ENCODE results near the gene TTC16. TPM values are rescaled to one million over a fixed set of nuclear protein-coding genes. Genes with fewer than 3 reads are reported as not detected.

TTC16 gene
- total RNA-seq, 1 experiment from 2014 or later: not detected

DNA sequence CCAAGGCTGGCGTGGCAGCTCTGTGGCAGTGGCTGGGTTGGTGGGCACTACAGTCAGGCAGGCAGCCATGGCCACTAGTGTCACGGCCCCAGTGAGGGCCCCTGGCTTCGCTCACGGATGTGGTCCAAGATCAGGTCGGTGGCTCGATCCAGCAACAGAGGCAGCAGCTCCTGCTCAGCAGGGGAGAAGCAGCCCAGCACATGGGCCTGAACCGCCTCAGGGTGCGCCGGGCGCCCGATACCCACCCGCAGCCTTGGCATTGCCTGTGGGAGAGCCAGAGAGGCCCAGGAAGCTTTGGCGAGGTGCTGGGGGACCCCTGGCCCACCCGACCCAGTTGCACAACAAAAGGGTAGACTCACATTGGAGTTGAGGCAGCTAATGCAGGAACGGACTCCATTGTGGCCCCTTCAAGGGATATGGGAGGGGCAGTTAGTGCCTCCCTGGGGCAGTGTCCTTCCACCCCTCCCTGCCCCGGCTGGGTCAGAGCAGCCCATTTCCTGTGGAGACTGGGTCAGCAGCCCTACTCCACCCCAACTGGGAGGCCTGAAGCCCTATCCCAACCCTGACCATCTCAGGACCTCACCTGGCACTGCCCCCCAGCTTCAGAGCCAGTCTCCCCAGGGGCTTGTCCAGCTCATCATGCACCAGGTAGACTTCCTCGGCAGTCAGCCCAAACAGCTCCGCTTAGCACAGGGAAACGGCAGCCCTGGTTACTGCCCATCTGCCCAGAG, 1.7 kb upstream of the TTC16 start:
- no peak for DNase-seq (ENCODE audit: low read depth)
- in situ Hi-C loops (cut with HindIII; ENCODE audit: low pct_unique_long_range_greater_than_20kb, low sequenced_read_pairs): no loop called here

DNA sequence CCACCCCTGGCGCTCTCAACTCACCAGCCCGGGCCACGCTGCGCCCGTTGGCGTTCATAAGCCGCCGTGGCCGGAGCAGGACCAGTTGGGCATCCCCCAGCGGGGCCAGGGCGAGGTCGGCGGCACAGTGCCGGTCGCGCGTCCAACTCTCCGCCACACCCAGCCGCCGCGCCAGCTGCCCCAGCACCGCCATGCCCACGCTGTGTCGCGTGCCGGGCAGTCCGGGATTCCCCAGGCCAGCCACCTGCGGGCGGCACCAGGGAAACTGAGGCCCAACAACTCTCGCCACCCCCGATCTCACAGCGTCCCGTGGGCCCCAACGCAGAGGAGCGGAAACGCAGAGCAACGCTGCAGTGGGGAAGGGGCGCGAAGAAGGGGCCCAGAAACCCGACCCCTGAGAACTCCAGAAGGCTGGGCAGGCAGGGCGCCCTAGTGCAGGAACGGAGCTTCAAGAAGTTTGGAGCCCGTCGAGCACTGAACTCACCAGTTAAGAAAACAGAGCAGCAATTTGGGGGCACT, 869 bp upstream of the TTC16 start:
- DNase-seq (ENCODE audit: low read depth): no peak
- in situ Hi-C loops (cut with HindIII; ENCODE audit: low pct_unique_long_range_greater_than_20kb, low sequenced_read_pairs): no loop called here

DNA sequence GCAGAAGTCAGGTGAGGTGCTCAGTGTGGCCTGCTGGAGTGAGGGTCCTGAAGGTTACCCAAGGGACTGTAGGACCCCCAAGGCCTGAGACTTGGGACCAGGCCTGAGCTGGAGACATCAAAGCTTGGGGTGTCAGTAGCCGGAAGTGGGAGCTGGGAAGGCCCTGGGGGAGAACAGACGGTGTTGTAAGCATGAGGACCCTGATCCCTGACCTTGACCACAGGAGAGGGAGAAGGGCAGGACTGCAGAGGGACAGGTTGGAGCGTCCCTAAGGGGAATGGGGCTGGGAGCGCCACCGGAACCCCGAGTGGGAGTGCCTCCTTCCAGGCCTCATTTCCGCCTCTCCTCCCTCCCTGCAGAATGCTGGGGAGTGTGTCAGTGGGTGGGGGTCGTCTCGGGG, 533 bp downstream of the TTC16 start:
- in situ Hi-C loops (cut with HindIII; ENCODE audit: low pct_unique_long_range_greater_than_20kb, low sequenced_read_pairs): no loop called here
- no peak for DNase-seq (ENCODE audit: low read depth)

GRCh38 chr9:127717766-127718165, 1.9 kb downstream of the TTC16 start:
- in situ Hi-C loops (cut with HindIII; ENCODE audit: low pct_unique_long_range_greater_than_20kb, low sequenced_read_pairs): no loop called here
- DNase-seq (ENCODE audit: low read depth): no peak

DNA sequence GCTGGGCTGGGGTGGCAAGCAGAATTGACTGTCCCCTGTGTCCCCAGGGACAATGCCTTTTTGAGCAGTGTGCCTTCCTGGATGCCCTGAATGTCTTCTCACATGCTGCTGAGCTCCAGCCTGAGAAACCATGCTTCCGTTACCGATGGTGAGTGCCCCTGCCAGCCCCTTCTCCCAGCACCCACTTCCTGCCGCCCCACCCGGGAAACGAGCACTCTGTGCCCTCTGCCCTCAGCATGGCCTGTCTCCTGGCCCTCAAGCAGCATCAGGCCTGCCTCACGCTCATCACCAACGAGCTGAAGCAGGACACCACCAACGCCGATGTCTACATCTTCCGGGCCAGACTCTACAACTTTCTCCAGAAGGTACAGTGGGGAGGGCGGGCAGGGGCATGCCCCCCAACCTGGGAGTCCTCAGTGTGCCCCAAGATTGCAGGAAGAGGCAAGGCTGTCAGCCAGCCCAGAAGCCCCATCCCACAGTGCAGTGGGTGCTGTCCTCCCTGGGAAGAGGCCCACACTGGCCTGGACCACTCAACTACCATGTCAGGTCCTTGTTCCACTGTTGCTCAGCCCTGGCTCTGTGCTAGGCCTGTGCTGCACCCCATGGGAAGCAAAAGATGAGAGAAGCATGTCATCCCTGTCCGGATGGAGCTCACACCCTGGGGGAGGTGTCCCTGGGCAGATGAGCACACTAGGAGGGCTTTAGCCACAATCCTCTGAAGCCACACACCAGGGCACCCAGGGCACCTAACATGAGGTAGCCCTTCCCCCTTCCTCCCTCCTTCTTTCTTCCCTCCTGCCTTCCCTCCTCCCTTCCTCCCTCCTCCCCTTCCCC, 4.4 kb downstream of the TTC16 start:
- no peak for DNase-seq (ENCODE audit: low read depth)
- in situ Hi-C loops (cut with HindIII; ENCODE audit: low pct_unique_long_range_greater_than_20kb, low sequenced_read_pairs): no loop called here

DNA sequence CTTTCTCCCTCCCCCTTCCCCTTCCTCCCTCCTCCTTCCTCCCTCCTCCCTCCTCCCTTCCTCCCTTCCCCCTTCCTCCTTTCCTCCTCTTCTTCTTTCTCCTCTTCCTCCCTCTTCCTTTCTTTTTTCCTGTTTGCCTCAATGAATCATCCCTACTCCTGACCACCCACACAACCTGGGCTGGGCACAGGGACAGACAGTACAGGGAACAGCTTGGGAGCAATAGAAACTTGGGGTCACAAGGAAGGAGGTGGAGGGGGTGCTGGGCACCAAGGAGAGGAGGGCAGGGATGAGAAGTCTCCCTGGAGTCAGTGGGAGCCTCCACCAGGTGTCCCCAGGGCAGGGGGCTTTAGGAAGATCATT, 5.0 kb downstream of the TTC16 start:
- in situ Hi-C loops (cut with HindIII; ENCODE audit: low pct_unique_long_range_greater_than_20kb, low sequenced_read_pairs): no loop called here
- DNase-seq (ENCODE audit: low read depth): no peak

DNA sequence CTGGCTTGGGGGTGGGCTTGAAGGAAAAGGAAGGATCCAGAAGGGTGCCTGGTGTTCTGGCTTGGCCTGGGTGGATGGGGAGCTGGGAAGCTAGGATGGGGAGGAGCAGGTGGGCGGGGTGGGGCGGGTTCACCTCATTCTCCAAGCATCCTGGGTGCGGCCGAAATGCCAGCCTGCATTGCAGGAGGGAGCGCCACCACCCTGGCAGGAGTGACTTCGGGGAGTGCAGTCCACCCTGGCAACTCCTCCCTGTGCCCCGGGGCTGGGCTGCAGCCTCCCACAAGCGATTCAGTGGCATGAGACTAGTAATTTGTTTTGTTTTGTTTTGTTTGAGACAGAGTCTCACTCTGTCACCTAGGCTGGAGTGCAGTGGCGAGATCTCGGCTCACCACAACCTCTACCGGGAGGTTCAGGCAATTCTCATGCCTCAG, 5.5 kb downstream of the TTC16 start:
- peak; percentile 39 for DNase-seq (ENCODE audit: low read depth)
- in situ Hi-C loops (cut with HindIII; ENCODE audit: low pct_unique_long_range_greater_than_20kb, low sequenced_read_pairs): no loop called here

- DNase-seq (ENCODE audit: low read depth): no peak
- in situ Hi-C loops (cut with HindIII; ENCODE audit: low pct_unique_long_range_greater_than_20kb, low sequenced_read_pairs): no loop called here
These were observed 6.3 kb downstream of the TTC16 start for GRCh38 chr9:127722055-127722745.

DNA sequence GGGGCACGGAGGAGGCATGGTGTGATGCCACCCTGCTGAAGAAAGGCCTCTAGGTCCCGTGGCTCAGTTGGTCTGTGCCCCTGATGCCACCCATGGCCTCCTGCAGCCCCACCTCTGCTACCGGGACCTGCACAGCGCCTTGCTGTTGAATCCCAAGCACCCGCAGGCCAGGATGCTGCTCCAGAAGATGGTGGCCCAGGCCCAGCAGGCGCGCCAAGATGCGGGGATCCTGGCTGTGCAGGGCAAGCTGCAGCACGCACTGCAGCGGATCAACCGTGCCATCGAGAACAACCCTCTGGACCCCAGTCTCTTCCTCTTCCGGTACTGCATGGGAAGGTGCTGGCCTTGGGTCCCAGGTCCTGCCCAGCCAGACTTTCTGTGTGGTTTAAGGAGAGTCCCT, 7.1 kb downstream of the TTC16 start:
- no peak for DNase-seq (ENCODE audit: low read depth)
- in situ Hi-C loops (cut with HindIII; ENCODE audit: low pct_unique_long_range_greater_than_20kb, low sequenced_read_pairs): no loop called here

GRCh38 chr9:127723444-127723843, 7.6 kb downstream of the TTC16 start:
- in situ Hi-C loops (cut with HindIII; ENCODE audit: low pct_unique_long_range_greater_than_20kb, low sequenced_read_pairs): no loop called here
- DNase-seq (ENCODE audit: low read depth): no peak

GRCh38 chr9:127724012-127724411, 8.1 kb downstream of the TTC16 start:
- DNase-seq (ENCODE audit: low read depth): no peak
- in situ Hi-C loops (cut with HindIII; ENCODE audit: low pct_unique_long_range_greater_than_20kb, low sequenced_read_pairs): no loop called here

DNA sequence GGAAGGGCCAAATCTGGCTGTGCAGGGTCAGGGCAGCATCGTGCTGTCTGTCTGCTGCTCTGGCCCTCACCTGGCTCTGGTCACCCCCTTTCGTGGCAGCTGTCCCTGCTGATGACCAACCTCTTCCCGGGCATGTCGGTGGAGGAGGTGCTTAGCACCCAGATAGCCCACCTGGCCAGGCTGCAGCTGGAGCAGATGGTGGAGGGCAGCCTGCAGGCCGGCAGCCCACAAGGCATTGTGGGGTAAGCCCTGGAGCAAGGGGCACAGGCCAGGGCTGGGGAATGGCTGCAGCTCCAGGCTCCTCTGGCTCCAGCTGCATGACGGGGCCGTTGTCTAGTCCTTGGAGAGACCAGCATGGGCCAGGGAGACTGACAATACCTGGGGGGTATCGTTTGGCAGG, 11.0 kb downstream of the TTC16 start:
- in situ Hi-C loops (cut with HindIII; ENCODE audit: low pct_unique_long_range_greater_than_20kb, low sequenced_read_pairs): no loop called here
- no peak for DNase-seq (ENCODE audit: low read depth)

- in situ Hi-C loops (cut with HindIII; ENCODE audit: low pct_unique_long_range_greater_than_20kb, low sequenced_read_pairs): no loop called here
- no peak for DNase-seq (ENCODE audit: low read depth)
These were observed 12.9 kb downstream of the TTC16 start for GRCh38 chr9:127728808-127729207.

- in situ Hi-C loops (cut with HindIII; ENCODE audit: low pct_unique_long_range_greater_than_20kb, low sequenced_read_pairs): no loop called here
- no peak for DNase-seq (ENCODE audit: low read depth)
These were observed 13.8 kb downstream of the TTC16 start for GRCh38 chr9:127729522-127730256.

DNA sequence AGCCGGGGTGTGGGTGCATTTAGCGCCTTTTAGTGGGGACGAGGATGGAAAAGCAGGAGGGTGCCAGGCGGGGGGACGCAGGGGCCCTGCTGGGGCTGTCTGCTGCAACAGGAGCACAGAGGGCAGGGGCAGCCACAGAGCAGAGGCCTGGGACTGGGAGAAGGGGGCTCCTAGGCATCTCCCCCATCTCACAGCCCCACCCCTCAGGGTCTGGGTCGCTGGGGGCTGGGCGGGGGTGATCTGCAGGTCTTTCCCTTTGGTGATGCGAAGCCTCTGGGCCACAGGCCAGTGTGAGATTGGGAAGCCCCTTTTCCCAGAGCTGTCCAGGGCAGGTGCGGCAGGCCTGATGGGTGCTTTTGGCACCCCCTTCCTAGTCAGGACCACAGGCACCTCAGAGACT, 14.4 kb downstream of the TTC16 start:
- DNase-seq (ENCODE audit: low read depth): no peak
- in situ Hi-C loops (cut with HindIII; ENCODE audit: low pct_unique_long_range_greater_than_20kb, low sequenced_read_pairs): no loop called here

- in situ Hi-C loops (cut with HindIII; ENCODE audit: low pct_unique_long_range_greater_than_20kb, low sequenced_read_pairs): no loop called here
- no peak for DNase-seq (ENCODE audit: low read depth)
These were observed 15.0 kb downstream of the TTC16 start for GRCh38 chr9:127730799-127731410.

DNA sequence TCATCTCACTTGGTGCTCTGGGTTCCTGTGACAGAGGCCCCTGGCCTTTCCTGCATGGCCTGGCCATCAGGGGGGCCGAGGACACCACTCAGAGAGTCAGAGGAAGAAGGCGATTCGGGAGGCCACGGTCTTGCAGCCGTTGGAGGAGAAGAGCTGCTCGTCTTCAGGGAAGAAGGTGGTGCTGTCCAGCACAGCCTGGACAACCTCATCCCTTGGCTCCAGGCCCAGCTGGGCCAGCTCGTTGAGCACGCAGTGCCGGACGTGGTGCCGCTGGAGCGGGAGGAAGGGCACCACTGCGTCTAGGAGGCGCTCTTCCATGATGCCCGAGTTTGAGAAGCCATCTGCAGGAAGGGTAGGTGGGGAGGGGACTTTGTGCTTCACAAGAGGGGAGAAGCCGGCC, 16.1 kb downstream of the TTC16 start:
- no peak for DNase-seq (ENCODE audit: low read depth)
- in situ Hi-C loops (cut with HindIII; ENCODE audit: low pct_unique_long_range_greater_than_20kb, low sequenced_read_pairs): no loop called here

DNA sequence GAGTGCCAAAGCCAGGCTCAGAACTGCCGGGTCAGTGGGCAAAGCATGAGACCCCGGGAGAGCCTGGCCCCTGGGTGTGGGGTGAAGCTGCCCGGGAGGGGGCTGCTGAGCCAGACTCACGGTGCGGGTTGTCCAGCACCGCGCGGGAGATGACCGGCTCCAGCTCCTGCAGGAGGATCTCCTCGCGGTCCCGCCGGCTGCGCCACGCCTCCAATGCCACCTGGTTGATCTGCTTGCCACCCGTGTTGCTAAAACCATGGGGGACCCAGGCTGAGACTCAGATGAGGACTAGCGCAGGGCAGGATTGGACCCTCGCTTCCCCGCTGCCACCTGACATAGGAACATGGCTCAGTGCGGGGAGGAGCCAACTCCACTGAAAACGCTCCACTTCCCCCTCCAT, 16.6 kb downstream of the TTC16 start:
- in situ Hi-C loops (cut with HindIII; ENCODE audit: low pct_unique_long_range_greater_than_20kb, low sequenced_read_pairs): no loop called here
- DNase-seq (ENCODE audit: low read depth): no peak
